HEK293 (cell line): ENCODE results near the gene DVL1.

Experiments used
- FEZF1 ChIP-seq: fragments of 450-650 bp; formaldehyde crosslinking; IDR thresholded peaks from 2 replicates; pipeline ENCODE4 v1.5.1; 2016; ENCODE audit warnings: missing biosample characterization, missing genetic modification characterization
- GLI2 ChIP-seq: fragments of 450-650 bp; formaldehyde crosslinking; IDR thresholded peaks from 2 replicates; pipeline ENCODE4; 2017; ENCODE audit warnings: missing biosample characterization, missing genetic modification characterization, low read depth, borderline replicate concordance
- REPIN1 ChIP-seq: fragments of 450-650 bp; formaldehyde crosslinking; IDR thresholded peaks from 2 replicates; pipeline ENCODE4 v1.5.1; 2017; ENCODE audit warnings: missing biosample characterization, missing genetic modification characterization, low read depth
- SCRT1 ChIP-seq: fragments of 450-650 bp; formaldehyde crosslinking; IDR thresholded peaks from 2 replicates; pipeline ENCODE4 v1.5.1; 2016; ENCODE audit warnings: missing biosample characterization, missing genetic modification characterization, borderline replicate concordance
- SCRT2 ChIP-seq: fragments of 450-650 bp; formaldehyde crosslinking; IDR thresholded peaks from 2 replicates; pipeline ENCODE4 v1.5.1; 2016; ENCODE audit warnings: missing biosample characterization, missing genetic modification characterization
- SP3 ChIP-seq: fragments of 450-650 bp; formaldehyde crosslinking; IDR thresholded peaks from 2 replicates; pipeline ENCODE4 v1.5.1; 2016; ENCODE audit warnings: missing biosample characterization, missing genetic modification characterization
- TRIM28 ChIP-seq: IDR thresholded peaks from 2 replicates; pipeline ENCODE4 v1.6.1; 2011; ENCODE audit warnings: low read length, control low read depth, borderline replicate concordance
- YY1 ChIP-seq: fragments of 450-650 bp; formaldehyde crosslinking; IDR thresholded peaks from 2 replicates; pipeline ENCODE4 v1.5.1; 2018; ENCODE audit warnings: missing biosample characterization, missing genetic modification characterization
- ZBTB26 ChIP-seq: fragments of 450-650 bp; formaldehyde crosslinking; optimal IDR thresholded peaks from 2 replicates; pipeline ENCODE3; 2016; ENCODE audit warnings: missing biosample characterization, mild to moderate bottlenecking, missing genetic modification characterization
- ZNF112 ChIP-seq: fragments of 450-650 bp; formaldehyde crosslinking; IDR thresholded peaks from 2 replicates; pipeline ENCODE4 v1.5.0; 2017; ENCODE audit warnings: missing biosample characterization, missing genetic modification characterization
- ZNF121 ChIP-seq: fragments of 450-650 bp; formaldehyde crosslinking; IDR thresholded peaks from 2 replicates; pipeline ENCODE4 v1.5.1; 2016; ENCODE audit warnings: missing biosample characterization, missing genetic modification characterization
- ZNF157 ChIP-seq: fragments of 450-650 bp; formaldehyde crosslinking; IDR thresholded peaks from 2 replicates; pipeline ENCODE4 v1.5.1; 2016; ENCODE audit warnings: missing biosample characterization, missing genetic modification characterization
- ZNF214 ChIP-seq: fragments of 450-650 bp; formaldehyde crosslinking; IDR thresholded peaks from 2 replicates; pipeline ENCODE4 v1.5.1; 2017; ENCODE audit warnings: missing biosample characterization, mild to moderate bottlenecking, missing genetic modification characterization, borderline replicate concordance
- ZNF248 ChIP-seq: fragments of 450-650 bp; formaldehyde crosslinking; IDR thresholded peaks from 2 replicates; pipeline ENCODE4 v1.5.1; 2017; ENCODE audit warnings: missing biosample characterization, missing genetic modification characterization
- ZNF362 ChIP-seq: fragments of 450-650 bp; formaldehyde crosslinking; IDR thresholded peaks from 2 replicates; pipeline ENCODE4 v1.5.1; 2016; ENCODE audit warnings: missing biosample characterization, missing genetic modification characterization
- ZNF391 ChIP-seq: fragments of 450-650 bp; formaldehyde crosslinking; IDR thresholded peaks from 2 replicates; pipeline ENCODE4 v1.5.1; 2016; ENCODE audit warnings: low read depth, missing biosample characterization, missing genetic modification characterization, borderline replicate concordance
- ZNF398 ChIP-seq: fragments of 450-650 bp; formaldehyde crosslinking; IDR thresholded peaks from 2 replicates; pipeline ENCODE4 v1.5.1; 2017; ENCODE audit warnings: missing biosample characterization, missing genetic modification characterization
- ZNF404 ChIP-seq: fragments of 450-650 bp; formaldehyde crosslinking; IDR thresholded peaks from 2 replicates; pipeline ENCODE4 v1.5.1; 2017; ENCODE audit warnings: missing biosample characterization, missing genetic modification characterization
- ZNF416 ChIP-seq: fragments of 450-650 bp; formaldehyde crosslinking; IDR thresholded peaks from 2 replicates; pipeline ENCODE4 v1.5.1; 2016; ENCODE audit warnings: missing biosample characterization, missing genetic modification characterization
- ZNF449 ChIP-seq: fragments of 450-650 bp; formaldehyde crosslinking; IDR thresholded peaks from 2 replicates; pipeline ENCODE4 v1.5.1; 2017; ENCODE audit warnings: missing biosample characterization, mild to moderate bottlenecking, missing genetic modification characterization, moderate library complexity
- ZNF488 ChIP-seq: fragments of 450-650 bp; formaldehyde crosslinking; IDR thresholded peaks from 2 replicates; pipeline ENCODE4 v1.5.1; 2016; ENCODE audit warnings: missing biosample characterization, missing genetic modification characterization
- ZNF544 ChIP-seq: fragments of 450-650 bp; formaldehyde crosslinking; IDR thresholded peaks from 2 replicates; pipeline ENCODE4 v1.5.0; 2017; ENCODE audit warnings: missing biosample characterization, missing genetic modification characterization
- ZNF660 ChIP-seq: fragments of 450-650 bp; IDR thresholded peaks from 2 replicates; pipeline ENCODE4 v1.5.1; 2018; ENCODE audit warnings: missing biosample characterization, mild to moderate bottlenecking, missing genetic modification characterization
- ZNF692 ChIP-seq: fragments of 450-650 bp; formaldehyde crosslinking; IDR thresholded peaks from 2 replicates; pipeline ENCODE4 v1.5.1; 2016; ENCODE audit warnings: missing biosample characterization, missing genetic modification characterization
- ZNF704 ChIP-seq: fragments of 450-650 bp; formaldehyde crosslinking; IDR thresholded peaks from 2 replicates; pipeline ENCODE4 v1.5.1; 2016; ENCODE audit warnings: missing biosample characterization, missing genetic modification characterization
- ZNF747 ChIP-seq: fragments of 450-650 bp; formaldehyde crosslinking; IDR thresholded peaks from 2 replicates; pipeline ENCODE4 v1.5.1; 2016; ENCODE audit warnings: missing biosample characterization, missing genetic modification characterization
- ZNF791 ChIP-seq: fragments of 450-650 bp; formaldehyde crosslinking; IDR thresholded peaks from 2 replicates; pipeline ENCODE4 v1.5.1; 2016; ENCODE audit warnings: missing biosample characterization, missing genetic modification characterization
- ZNF792 ChIP-seq: fragments of 450-650 bp; formaldehyde crosslinking; IDR thresholded peaks from 2 replicates; pipeline ENCODE4 v1.5.1; 2016; ENCODE audit warnings: missing biosample characterization, missing genetic modification characterization
- ZSCAN4 ChIP-seq: fragments of 450-650 bp; formaldehyde crosslinking; IDR thresholded peaks from 2 replicates; pipeline ENCODE4 v1.5.1; 2017; ENCODE audit warnings: missing biosample characterization, missing genetic modification characterization

The DVL1 gene

GRCh38 chr1:1374929-1375662 is 25.9 kb upstream of the DVL1 start, which contains the start of gene AURKAIP1 (continued):
- TF ChIP-seq ZNF704 (tag by site-specific recombination) = no peak
- TF ChIP-seq ZNF416 = no peak
- no peak for TF ChIP-seq ZNF747 (tag by site-specific recombination)
- peak; percentile 66 for TF ChIP-seq SCRT2 (tag by site-specific recombination)
- TF ChIP-seq YY1 (tag by site-specific recombination) = peak; percentile 92
- peak; percentile 97 for TF ChIP-seq REPIN1 (tag by site-specific recombination)
- TF ChIP-seq ZNF792 = no peak; the same call in 1 of the 2 replicates
- no peak for TF ChIP-seq GLI2 (tag by site-specific recombination)
- TF ChIP-seq ZNF214 = no peak
- TF ChIP-seq ZNF157 (tag by site-specific recombination) = 0 out of 2 replicates have a peak, but pooled peaks have one; percentile 27
- TF ChIP-seq ZNF121 (tag by site-specific recombination) = peak; percentile 84
- TF ChIP-seq ZNF449 (tag by site-specific recombination) = peak; percentile 48
- TF ChIP-seq FEZF1 (tag by site-specific recombination) = peak; percentile 32; the same call in 1 of the 2 replicates
- TF ChIP-seq ZNF391 (tag by site-specific recombination) = peak; percentile 100
- peak; percentile 83; the same call in 1 of the 2 replicates for TF ChIP-seq TRIM28
- TF ChIP-seq ZNF660 (tag by site-specific recombination) = peak; percentile 100
- no peak for TF ChIP-seq ZNF248 (tag by site-specific recombination)
- TF ChIP-seq ZNF112 (tag by site-specific recombination) = no peak
- TF ChIP-seq ZNF791 (tag by site-specific recombination) = no peak
- TF ChIP-seq ZBTB26 = peak; percentile 87
- TF ChIP-seq SCRT1 = no peak
- 0 out of 2 replicates have a peak, but pooled peaks have one; percentile 32 for TF ChIP-seq ZNF404 (tag by site-specific recombination)
- TF ChIP-seq ZNF362 (tag by site-specific recombination) = no peak
- TF ChIP-seq ZSCAN4 = peak; percentile 78
- peak; percentile 96 for TF ChIP-seq ZNF692 (tag by site-specific recombination)
- no peak for TF ChIP-seq ZNF488 (tag by site-specific recombination)
- peak; percentile 90 for TF ChIP-seq SP3 (tag by site-specific recombination)
- TF ChIP-seq ZNF544 = no peak
- peak; percentile 21; the same call in 1 of the 2 replicates for TF ChIP-seq ZNF398 (tag by site-specific recombination)
